Testis (tissue), 3 donors: Measurements from ENCODE around the gene CRIP3. TPM values are rescaled to one million over a fixed set of nuclear protein-coding genes. Genes with fewer than 3 reads are reported as not detected.

Experiments
- DNase-seq: peaks from one replicate; pipeline ENCODE4 v3.0.0-alpha.2; 2019
- H3K27ac ChIP-seq, 2 donors: fragments of 200-600 bp; sonication (generic); one replicate each; pipeline ENCODE4 v1.5.1; 2019
- H3K27me3 ChIP-seq: fragments of 200-600 bp; sonication (generic); one replicate; pipeline ENCODE4 v1.5.1; 2019
- H3K36me3 ChIP-seq: fragments of 200-600 bp; sonication (generic); one replicate; pipeline ENCODE4 v1.5.1; 2017; ENCODE audit warnings: low read depth; ENCODE audit errors: missing control alignments
- H3K4me1 ChIP-seq: fragments of 200-600 bp; sonication (generic); one replicate; pipeline ENCODE4 v1.5.1; 2019
- H3K4me3 ChIP-seq, 2 donors: fragments of 200-600 bp; sonication (generic); one replicate each; pipeline ENCODE4 v1.5.1; 2017 to 2019
- H3K9me3 ChIP-seq: fragments of 200-600 bp; sonication (generic); one replicate; pipeline ENCODE4 v1.5.1; 2017
- POLR2A ChIP-seq: fragments of 450-650 bp; IDR thresholded peaks from one replicate; pipeline ENCODE4 v1.6.1; 2017; ENCODE audit warnings: antibody characterized with exemption, mild to moderate bottlenecking, moderate library complexity
- WGBS, 2 donors: methylation state at CpG; one replicate each; pipeline ENCODE4 v1.1.5; 2018; 5-methylcytosine and 5-hydroxymethylcytosine counted together
- intact Hi-C: fragments of 100-400 bp; cut with DNase I; formaldehyde crosslinking; loops from one replicate; pipeline ENCODE4 v1.15.1; 2023; ENCODE audit warnings: low total_unique reads
- polyA plus RNA-seq: library from polyadenylated mRNA; stranded (reverse); fragments of 350-450 nt; fragmentation: Illumina TruSeq; extraction: RNeasy Lipid Tissue Mini Kit (QIAGEN cat#74804); gene quantifications from one replicate; pipeline ENCODE4 v1.2.3, GENCODE V29; 2014; ENCODE audit warnings: low read depth, low replicate concordance; ENCODE audit not compliant: insufficient read depth
- total RNA-seq, 2 donors: library from RNA; depleted of rRNA; stranded (reverse); fragments of >200 nt; gene quantifications; one replicate each; pipeline ENCODE4 v1.2.3, GENCODE V29; 2016
- TF ChIP-seq, protein P1 (sequence below), 3 experiments: fragments of 450-650 bp in 2 of 3; fragments of 200-600 bp in 1 of 3; sonication (generic) in 1 of 3; IDR thresholded peaks; one replicate each; pipeline ENCODE4 v1.5.1; 2016 to 2019; ENCODE audit warnings: antibody characterized with exemption in 3 of 3, mild to moderate bottlenecking in 2 of 3, moderate library complexity in 1 of 3

CRIP3 gene
- total and polyA plus RNA-seq, 3 donors from 2014 or later: 13.4 to 34.3 (median 33.4) TPM

- H3K27ac ChIP-seq: no peak overlapping the region
- intact Hi-C loops: no loop called here
- H3K36me3 ChIP-seq: no peaks in the 10 kb centered on the region
- no peak for DNase-seq
- no peaks in the 10 kb centered on the region for H3K9me3 ChIP-seq
- 90 to 96% methylated on average over 4 of the region's 4 CpGs for WGBS, 2 donors
- no peaks in the 10 kb centered on the region for H3K27me3 ChIP-seq
- no peak for TF ChIP-seq POLR2A
- TF ChIP-seq, protein P1, sequence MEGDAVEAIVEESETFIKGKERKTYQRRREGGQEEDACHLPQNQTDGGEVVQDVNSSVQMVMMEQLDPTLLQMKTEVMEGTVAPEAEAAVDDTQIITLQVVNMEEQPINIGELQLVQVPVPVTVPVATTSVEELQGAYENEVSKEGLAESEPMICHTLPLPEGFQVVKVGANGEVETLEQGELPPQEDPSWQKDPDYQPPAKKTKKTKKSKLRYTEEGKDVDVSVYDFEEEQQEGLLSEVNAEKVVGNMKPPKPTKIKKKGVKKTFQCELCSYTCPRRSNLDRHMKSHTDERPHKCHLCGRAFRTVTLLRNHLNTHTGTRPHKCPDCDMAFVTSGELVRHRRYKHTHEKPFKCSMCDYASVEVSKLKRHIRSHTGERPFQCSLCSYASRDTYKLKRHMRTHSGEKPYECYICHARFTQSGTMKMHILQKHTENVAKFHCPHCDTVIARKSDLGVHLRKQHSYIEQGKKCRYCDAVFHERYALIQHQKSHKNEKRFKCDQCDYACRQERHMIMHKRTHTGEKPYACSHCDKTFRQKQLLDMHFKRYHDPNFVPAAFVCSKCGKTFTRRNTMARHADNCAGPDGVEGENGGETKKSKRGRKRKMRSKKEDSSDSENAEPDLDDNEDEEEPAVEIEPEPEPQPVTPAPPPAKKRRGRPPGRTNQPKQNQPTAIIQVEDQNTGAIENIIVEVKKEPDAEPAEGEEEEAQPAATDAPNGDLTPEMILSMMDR (IDR thresholded peaks at IDR 0.05): no peak
- H3K4me3 ChIP-seq: no peak overlapping the region
- no peaks in the 10 kb centered on the region for H3K4me1 ChIP-seq
Measured at GRCh38 chr6:43339168-43339567, 30.5 kb upstream of the CRIP3 start.

- H3K4me3 ChIP-seq: no peak overlapping the region
- no peak overlapping the region for H3K27ac ChIP-seq
- TF ChIP-seq, protein P1 (IDR thresholded peaks at IDR 0.05): no peak
- intact Hi-C loops: no loop called here
- no peaks in the 10 kb centered on the region for H3K36me3 ChIP-seq
- H3K9me3 ChIP-seq: no peaks in the 10 kb centered on the region
- H3K4me1 ChIP-seq: no peaks in the 10 kb centered on the region
- DNase-seq: no peak
- H3K27me3 ChIP-seq: no peaks in the 10 kb centered on the region
Measured at GRCh38 chr6:43338243-43338642, 29.6 kb upstream of the CRIP3 start.

GRCh38 chr6:43336382-43336781 is 27.8 kb upstream of the CRIP3 start:
- no peak for DNase-seq
- no peaks in the 10 kb centered on the region for H3K36me3 ChIP-seq
- intact Hi-C loops: no loop called here
- no peak overlapping the region for H3K27ac ChIP-seq
- H3K4me1 ChIP-seq: no peaks in the 10 kb centered on the region
- no peaks in the 10 kb centered on the region for H3K9me3 ChIP-seq
- no peak overlapping the region for H3K4me3 ChIP-seq
- TF ChIP-seq, protein P1 (IDR thresholded peaks at IDR 0.05): no peak
- no peak for TF ChIP-seq POLR2A
- no peaks in the 10 kb centered on the region for H3K27me3 ChIP-seq
- 69 to 72% methylated on average over 3 of the region's 3 CpGs for WGBS, 2 donors

DNA sequence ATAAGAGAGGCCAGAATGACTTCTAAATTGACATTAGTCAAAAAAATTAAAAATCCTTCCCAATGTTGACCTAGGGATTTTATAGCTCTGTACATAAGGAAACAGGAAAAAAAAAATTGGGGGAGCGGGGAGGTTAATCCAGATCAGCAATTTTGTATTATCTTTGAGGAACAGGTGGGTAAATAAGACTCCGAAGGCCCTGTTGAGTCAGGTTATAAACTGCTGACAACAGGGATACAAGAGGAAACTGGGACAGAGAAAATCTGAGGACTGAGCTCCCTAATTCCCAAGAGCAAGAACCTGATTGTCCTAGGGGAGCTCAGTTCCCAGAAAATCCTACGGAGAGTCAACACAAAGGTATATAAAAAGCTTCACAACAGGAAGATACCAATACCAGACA is 26.8 kb upstream of the CRIP3 start:
- Histone ChIP-seq H3K27me3 (no peaks in the 10 kb centered on the region), H3K4me3 (no peak overlapping the region), H3K36me3 (no peaks in the 10 kb centered on the region), H3K4me1 (no peaks in the 10 kb centered on the region), H3K9me3 (no peaks in the 10 kb centered on the region), H3K27ac (no peak overlapping the region)
- TF ChIP-seq, protein P1 (IDR thresholded peaks at IDR 0.05): no peak
- no peak for TF ChIP-seq POLR2A
- 89 to 96% methylated on average over 3 of the region's 3 CpGs for WGBS, 2 donors
- DNase-seq: no peak
- intact Hi-C loops: no loop called here

DNA sequence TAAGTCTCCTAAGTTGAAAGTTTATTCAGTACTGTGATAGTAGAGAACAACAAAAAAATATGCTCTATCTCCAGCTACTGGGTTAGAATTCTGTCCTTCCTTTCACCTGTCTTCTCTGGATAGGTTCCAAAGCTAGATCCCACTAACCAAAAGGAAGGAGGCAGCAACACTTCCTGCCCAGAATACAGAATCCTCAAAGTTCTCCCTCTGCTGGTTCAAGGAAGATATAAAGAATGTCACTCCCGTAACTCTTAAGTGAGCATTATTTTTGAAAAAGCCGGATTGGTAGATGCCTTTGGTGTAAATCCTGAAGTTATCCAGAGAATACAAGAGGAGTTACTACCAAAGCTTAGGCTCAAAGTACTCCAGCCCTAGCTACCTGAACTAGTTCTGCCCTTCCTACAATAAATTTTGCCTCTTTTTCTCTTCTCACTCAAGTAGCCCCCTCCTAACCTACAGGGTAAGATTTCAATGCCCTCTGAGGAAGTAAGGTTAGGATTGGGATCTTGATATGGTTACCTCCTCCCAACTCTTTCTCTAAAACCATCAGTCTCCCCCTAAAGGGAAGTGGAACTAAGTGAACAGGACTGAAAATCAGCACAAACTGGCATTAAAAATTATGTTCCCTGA is 26.0 kb upstream of the CRIP3 start:
- intact Hi-C loops: no loop called here
- Histone ChIP-seq H3K36me3 (no peaks in the 10 kb centered on the region), H3K4me1 (no peaks in the 10 kb centered on the region), H3K27me3 (no peaks in the 10 kb centered on the region), H3K4me3 (no peak overlapping the region), H3K9me3 (no peaks in the 10 kb centered on the region), H3K27ac (no peak overlapping the region)
- DNase-seq: no peak
- 39 to 40% methylated on average over 2 of the region's 2 CpGs for WGBS, 2 donors
- TF ChIP-seq POLR2A: no peak
- TF ChIP-seq, protein P1 (IDR thresholded peaks at IDR 0.05): peak in 2 of 3 experiments; percentile 33 to 43
